ENCODE measurements around the gene PSRC1.

DNA sequence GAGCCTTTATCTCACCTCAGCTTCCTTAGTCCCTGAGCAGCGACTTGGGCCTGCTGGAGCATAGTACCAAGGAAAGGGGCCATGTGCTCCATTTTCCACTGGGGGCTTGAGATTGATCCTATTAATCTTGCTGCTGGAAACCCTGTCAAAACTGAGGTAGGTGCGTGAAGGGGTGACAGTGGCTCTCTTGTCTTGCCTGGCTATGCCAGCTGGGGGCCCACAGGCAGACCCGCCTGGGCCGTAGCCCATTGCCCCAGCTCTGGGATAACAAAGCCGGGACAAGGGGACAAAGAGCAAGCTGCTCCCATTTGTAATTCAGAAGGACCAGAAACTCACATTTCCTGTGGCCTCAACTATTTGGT is 43.9 kb downstream of the PSRC1 start:
- TF ChIP-seq GABPA (IDR thresholded peaks at IDR 0.05; ENCODE audit: borderline replicate concordance, insufficient read depth, low read length) (no peak), EZH2 (IDR thresholded peaks at IDR 0.05; ENCODE audit: low read depth, low read length, severe bottlenecking) (no peak), SIN3A (conservative IDR thresholded peaks at IDR 0.05 in 1 of 2, IDR thresholded peaks at IDR 0.05 in 1 of 2; ENCODE audit: low read depth in 1 of 2, low read length in 2 of 2) (no peak), CTCF (IDR thresholded peaks at IDR 0.05; ENCODE audit: control extremely low read depth in 1 of 3, insufficient read depth in 1 of 3, low read depth in 1 of 3, low read length in 3 of 3) (no peak), CREB1 (IDR thresholded peaks at IDR 0.05) (no peak)
